Amygdala (tissue), 56 donors: ENCODE measurements around the gene ADAMTSL2.

Experiments
- DNase-seq, 56 donors: peaks; one replicate each; lab custom pipeline; 2025; lab: John Stamatoyannopoulos, UW

Gene ADAMTSL2

GRCh38 chr9:133499132-133499891 lies 35.2 kb upstream of the ADAMTSL2 start:
- DNase-seq, result no peak

- no peak for DNase-seq
Measured at GRCh38 chr9:133499892-133500270, 34.6 kb upstream of the ADAMTSL2 start.

DNA sequence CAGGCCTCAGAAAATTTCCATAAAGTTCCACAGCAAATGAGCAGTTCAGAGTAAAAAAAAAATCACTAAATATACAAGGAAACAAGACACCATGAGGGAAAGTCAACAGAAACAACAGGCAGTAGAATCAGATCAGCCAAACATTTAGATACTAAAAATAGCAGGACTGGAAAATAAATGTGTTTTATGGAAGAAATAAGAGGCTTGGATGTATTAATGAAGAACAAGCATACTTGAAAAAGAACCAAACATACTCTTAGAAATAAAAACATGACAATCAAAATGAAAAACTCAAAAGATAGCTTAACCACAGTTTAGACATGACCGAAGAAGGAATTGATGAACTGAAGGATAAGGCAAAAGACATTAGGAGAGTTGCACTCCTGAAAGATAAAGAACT lies 32.4 kb upstream of the ADAMTSL2 start:
- DNase-seq, result no peak

DNA sequence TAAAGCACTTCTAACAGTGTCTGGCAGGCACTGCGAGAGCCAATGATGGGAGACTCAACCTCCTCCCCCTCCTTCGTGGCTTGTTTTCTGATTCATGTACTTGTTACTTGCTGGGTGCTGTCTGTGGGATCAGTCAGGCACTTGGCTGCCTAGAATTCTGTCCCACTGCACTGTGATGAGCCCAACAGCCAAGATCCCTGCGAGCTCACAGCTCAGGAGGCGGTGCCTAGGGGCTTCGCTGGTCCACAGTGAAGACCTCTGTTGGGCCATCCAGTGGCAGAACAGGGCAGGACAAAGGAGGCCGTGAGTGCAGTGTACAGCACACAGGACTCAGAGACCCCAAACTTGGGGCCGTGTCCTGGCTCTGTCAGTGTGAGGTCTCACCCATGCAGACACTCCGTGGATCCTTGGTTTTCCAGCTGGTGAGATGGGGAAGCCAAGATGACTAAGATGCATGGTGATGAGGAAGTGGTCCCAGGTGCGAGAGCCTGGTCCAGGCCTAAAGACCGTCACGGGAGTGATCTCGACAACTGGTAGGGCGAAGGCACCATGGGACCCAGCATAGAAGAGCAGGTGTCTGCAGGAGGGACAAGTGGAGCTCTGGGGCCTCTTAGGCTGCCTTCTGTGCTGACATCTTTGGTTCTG lies 29.2 kb upstream of the ADAMTSL2 start:
- DNase-seq, result no peak

DNA sequence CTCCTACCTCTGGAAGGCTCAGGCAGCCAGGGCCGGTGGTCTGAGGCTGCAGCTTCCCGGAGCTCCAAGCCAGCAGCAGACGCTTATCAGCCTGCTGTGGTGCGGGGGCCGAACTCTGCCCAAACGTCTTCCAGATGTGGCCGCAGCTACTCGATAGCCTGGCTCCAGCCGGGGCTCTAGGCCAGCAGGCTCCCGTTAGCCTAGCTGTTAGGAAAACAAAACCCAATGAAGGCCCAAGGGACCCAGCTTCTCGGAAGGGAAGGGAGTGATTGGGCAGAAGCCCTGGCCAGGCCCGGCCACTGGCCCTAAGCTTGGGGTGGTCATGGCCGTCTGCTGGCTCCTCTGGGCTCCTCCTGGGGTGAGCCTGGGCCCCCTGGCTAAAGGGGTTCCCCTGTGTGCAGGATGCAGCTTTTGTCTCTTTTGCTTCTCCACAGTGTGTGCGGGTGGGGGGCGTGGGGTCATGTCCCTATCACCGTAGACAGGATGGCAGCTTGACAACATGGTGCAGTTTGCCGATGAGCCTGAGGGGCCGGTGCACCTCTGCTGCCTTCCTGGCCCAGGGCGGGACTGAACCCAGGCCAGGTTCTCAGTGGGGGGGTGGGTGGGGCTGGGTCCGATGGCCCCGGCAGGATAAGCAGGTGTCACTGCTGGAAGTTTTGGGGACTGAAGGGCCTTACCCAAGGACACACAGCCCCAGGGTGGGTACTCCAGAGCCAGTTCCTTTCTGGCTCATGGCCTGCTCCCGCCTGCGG lies 28.4 kb upstream of the ADAMTSL2 start:
- no peak for DNase-seq

- DNase-seq, result no peak
Measured at GRCh38 chr9:133506653-133507038, 27.9 kb upstream of the ADAMTSL2 start.

- DNase-seq, result no peak
Measured at GRCh38 chr9:133507246-133507965, 27.1 kb upstream of the ADAMTSL2 start.

- DNase-seq, result no peak
Measured at GRCh38 chr9:133508046-133508445, 26.5 kb upstream of the ADAMTSL2 start.

DNA sequence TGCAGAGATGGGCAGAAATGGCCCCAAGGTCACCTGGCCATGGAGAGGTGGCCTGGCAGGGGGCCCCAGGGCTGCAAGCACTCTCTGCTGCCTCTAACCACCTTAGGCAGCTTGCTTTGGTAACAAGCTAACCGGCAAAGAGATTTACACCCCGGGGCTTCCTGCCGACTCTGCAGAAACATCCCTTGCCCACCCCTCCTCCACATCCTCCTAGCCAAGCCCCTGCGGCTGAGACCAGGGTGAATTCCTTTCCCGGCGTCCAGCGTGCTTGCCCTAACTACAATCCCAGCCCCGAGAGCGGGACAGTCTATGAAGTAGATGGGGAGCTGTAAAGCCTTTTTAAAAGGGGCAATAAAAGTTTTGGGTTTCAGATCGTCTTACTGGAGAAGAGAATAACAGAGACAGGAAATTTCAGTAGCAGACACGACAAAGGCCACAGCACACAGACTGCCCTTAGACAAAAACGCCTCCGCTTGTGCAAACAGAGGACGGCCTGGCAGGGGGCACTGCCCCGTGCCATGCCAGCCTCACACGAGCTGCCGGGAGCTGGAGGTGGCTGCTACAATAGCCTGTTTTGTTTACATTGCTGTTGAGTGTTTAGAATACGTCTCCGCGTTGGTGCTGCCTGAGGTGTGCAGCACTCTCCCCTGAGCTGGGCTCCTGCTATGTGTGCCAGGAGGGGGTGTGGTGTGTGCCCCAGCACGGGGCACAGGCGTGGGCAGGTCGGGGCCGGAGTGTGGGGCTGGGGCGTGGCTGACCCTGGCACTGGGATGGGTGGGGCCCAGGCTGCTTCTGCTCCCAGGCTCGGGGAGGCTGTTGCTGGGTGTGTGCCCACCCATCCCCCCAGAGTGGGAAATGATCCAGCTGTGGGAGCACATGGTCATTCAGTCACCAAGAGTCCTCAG lies 25.1 kb upstream of the ADAMTSL2 start:
- peak in 33 of 56 donors; percentile 12 to 74 (median 49) for DNase-seq

DNA sequence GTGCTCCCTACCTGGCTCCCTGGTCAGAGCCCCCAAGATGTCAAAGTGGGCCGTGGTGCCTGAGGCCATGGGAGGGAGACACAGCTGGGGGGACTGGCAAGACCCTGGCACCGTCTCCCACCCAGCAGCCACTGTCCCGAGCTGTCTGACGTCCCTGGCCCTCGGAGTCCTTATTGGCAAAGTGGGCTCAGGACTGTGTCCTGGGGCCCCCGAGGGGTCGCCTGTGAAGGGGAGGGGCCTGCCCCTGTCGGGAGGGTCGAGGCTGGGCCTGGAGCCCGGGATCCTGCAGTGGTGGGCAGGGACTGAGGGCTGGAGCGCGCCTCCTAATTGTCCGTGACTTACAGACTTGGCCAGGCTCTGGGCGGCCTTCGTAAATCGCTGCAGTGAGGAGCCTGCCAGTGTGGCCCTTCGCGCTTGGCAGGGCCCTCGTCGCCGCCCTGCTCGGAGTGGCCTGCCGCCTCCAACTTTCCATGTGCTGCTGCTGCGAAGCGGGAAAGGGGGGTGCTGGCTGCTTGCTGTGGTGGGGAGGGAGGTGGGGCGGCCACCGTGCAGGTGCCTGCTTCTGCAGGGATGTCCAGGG lies 23.5 kb upstream of the ADAMTSL2 start:
- no peak for DNase-seq

DNA sequence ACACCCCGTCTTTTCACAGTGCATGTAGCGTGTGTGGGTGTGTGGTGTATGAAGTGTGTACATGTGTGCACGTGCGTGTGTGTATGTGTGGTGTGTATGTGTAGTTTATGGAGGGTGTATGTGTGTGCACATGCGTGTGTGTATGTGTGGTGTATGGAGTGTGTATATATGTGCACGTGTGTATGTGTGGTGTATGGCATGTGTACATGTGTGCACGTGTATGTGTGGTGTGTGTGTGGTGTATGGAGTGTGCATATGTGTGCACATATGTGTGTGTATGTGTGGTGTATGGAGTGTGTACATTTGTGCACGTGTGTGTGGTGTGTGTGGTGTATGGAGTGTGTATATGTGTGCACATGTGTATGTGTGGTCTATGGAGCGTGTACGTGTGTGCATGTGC lies 22.9 kb upstream of the ADAMTSL2 start:
- no peak for DNase-seq

GRCh38 chr9:133512253-133513213 lies 22.0 kb upstream of the ADAMTSL2 start:
- DNase-seq, result no peak

DNA sequence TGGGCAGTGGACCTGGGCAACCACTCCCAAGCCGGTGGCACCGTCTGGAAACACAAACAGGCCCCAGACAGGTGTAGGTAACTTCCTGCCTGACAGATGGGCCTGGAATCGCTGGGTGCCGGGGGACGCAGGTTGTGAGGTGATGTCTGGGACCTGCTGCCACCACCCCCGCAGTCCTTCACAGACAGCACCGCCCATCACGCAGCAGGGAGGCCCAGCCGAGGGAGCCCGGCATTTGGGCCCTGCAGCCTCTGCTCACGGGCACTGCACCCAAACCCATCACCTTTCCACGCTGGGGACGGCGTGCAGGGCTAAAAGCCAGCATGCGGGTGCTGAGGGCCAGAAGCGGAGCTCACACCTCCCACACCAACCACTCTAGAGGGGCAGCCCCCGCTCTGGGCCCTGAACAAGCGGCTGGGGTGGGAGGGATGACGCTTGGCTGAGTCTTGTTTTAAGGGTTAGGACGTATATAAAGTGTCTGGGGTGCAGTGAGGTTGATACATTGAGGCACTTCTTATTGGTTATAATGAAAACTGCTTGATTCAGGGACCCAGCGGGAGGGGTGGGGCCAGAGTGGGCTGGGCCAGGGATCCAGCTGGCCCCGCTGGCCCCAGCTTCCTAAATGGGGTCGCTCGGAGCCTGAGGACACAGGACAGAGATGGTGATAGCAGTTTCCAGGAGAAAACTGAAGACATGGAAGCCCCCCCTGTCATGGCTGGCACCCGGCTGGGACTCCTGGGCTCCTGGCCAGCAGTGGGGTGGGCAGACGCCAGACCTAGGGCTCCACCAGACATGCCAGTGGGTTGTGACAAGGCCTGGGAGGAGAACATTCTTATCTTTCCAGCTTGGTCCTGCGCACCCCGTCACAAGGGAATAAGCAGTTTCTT lies 21.0 kb upstream of the ADAMTSL2 start:
- peak in 5 of 56 donors; percentile 11 to 31 (median 18) for DNase-seq

DNA sequence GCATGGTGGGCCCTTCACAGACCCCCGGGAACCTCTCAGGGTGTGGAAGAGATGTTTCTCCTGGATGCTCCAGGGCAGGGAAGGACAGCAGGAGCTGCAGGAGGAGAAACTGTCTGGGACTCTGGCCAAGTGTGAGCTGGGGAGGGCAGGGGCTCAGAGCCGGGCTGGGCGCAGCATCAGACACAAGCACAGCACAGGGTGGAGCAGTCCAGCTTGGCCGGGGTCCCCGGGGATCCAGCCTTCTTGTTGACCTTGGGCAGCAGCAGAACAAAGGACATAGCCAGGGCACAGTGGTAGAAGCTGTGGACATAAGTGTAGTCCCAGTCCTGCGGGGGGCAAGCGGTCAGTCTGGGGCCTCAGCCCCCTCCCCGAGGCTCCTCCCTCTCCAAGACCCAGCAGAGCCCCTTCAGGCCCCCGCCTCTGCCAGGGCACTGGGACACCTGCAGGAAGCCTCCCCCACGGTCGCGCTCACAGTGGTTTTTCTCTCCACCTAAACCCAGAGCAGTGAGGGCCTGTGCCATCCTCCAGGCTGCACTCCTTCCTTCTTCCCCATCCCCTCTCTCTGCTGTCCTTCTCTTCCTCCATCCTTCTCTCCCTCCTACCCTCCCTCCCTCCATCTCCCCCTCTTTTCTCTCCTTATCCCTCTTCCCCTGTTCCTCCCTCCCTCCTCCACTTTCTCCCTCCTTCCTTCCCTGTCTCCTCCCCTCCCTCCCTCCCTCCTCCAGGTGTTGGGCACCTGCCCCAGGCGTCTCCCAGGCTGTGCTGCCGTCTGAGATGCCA lies 19.9 kb upstream of the ADAMTSL2 start:
- peak in 40 of 56 donors; percentile 9 to 81 (median 54) for DNase-seq

GRCh38 chr9:133515240-133515610 lies 19.3 kb upstream of the ADAMTSL2 start:
- no peak for DNase-seq

DNA sequence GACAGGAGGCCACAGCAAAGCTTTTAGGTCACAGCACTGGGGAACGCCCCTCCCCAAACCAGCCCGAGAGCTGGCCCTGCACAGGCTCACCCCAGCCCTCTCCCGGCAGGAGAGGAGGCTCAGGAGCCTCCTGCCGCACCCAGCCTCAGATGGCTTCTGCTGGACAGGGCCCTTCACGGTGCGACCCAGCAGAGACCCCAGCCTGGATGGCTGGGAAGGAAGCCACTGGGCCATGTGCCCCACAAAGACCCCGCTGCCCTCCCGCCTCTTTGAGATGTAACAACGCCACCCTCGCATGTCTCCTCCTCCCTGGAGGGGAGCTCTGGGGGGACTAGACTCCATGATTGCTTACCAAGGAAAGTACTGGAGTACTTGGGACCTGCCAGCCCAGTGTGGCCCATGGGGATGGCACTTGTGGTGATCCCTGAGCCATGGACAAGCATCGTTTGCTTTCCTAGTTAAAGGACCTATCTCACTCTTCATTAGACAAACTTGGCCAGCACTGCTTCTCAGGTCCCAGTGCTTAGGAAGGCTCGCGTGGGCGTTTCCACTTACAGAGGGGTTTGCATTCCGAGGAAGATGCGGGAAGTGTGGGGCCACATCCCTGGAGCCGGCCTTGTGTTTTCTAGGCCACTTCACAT lies 18.8 kb upstream of the ADAMTSL2 start:
- DNase-seq, result no peak
